Myocyte (in vitro differentiated cells): Measurements from ENCODE around the gene PPP2R3B. TPM values are rescaled to one million over a fixed set of nuclear protein-coding genes. Genes with fewer than 3 reads are reported as not detected.
"Not testable (repeated sequence)": the region's sequence is repeated elsewhere in the genome, so short reads cannot be mapped to it uniquely, and the experiment has no call there.

ENCODE experiments used
- DNase-seq: peaks from one replicate; pipeline ENCODE4 v3.0.0-alpha.2; 2012; ENCODE audit warnings: low read depth
- total RNA-seq: library from RNA; depleted of rRNA; stranded (reverse); fragments of >200 nt; gene quantifications from 2 replicates; pipeline ENCODE4 v1.2.3, GENCODE V29; 2014

Gene PPP2R3B
- total RNA-seq, 1 donor from 2014 or later: 226 TPM

GRCh38 chrX:338836-339400 lies 47.8 kb downstream of the PPP2R3B start:
- no peak for DNase-seq

GRCh38 chrX:338281-338835 lies 48.3 kb downstream of the PPP2R3B start:
- no peak for DNase-seq

GRCh38 chrX:337331-337831 lies 49.3 kb downstream of the PPP2R3B start:
- DNase-seq: no peak

GRCh38 chrX:336227-336626 lies 50.5 kb downstream of the PPP2R3B start:
- DNase-seq: no peak

GRCh38 chrX:335758-336155 lies 51.0 kb downstream of the PPP2R3B start:
- DNase-seq: no peak

GRCh38 chrX:334971-335757 lies 51.5 kb downstream of the PPP2R3B start:
- DNase-seq: no peak

- no peak for DNase-seq
Measured at GRCh38 chrX:334331-334891, 52.3 kb downstream of the PPP2R3B start.

- no peak for DNase-seq
Measured at GRCh38 chrX:333611-334311, 52.9 kb downstream of the PPP2R3B start.

GRCh38 chrX:332916-333610 lies 53.6 kb downstream of the PPP2R3B start:
- no peak for DNase-seq

- DNase-seq: no peak
Measured at GRCh38 chrX:332496-332860, 54.2 kb downstream of the PPP2R3B start.

- no peak for DNase-seq
Measured at GRCh38 chrX:331825-332495, 54.7 kb downstream of the PPP2R3B start.

GRCh38 chrX:331151-331824 lies 55.4 kb downstream of the PPP2R3B start:
- DNase-seq: peak; percentile 66

- DNase-seq: no peak
Measured at GRCh38 chrX:330726-331150, 56.0 kb downstream of the PPP2R3B start.

GRCh38 chrX:330141-330725 lies 56.5 kb downstream of the PPP2R3B start:
- DNase-seq: not testable (repeated sequence)

- DNase-seq: no peak
Measured at GRCh38 chrX:329291-329910, 57.3 kb downstream of the PPP2R3B start.

GRCh38 chrX:327660-328126 lies 59.0 kb downstream of the PPP2R3B start:
- no peak for DNase-seq

- not testable (repeated sequence) for DNase-seq
Measured at GRCh38 chrX:324664-325063, 62.0 kb downstream of the PPP2R3B start.

- peak; percentile 30 for DNase-seq
Measured at GRCh38 chrX:323721-324628, 62.7 kb downstream of the PPP2R3B start.
